HEK293 (cell line): ENCODE data around the gene ASXL2.

Experiments used
- CTCF ChIA-PET: fragments of 350-600 bp; formaldehyde crosslinking; extraction: SDS; loops from one replicate; lab custom pipeline; 2021; ENCODE audit warnings: antibody characterized with exemption; lab: Yijun Ruan, JAX
- POLR2A ChIA-PET: fragments of 300-600 bp; formaldehyde crosslinking; extraction: SDS; loops from one replicate; lab custom pipeline; 2020; ENCODE audit warnings: antibody characterized with exemption, inconsistent platforms; lab: Yijun Ruan, JAX
- H3K27ac ChIP-seq: fragments of 200-500 bp; sonication (Bioruptor generic); 2 replicates; pipeline ENCODE4 v1.5.1; 2014; ENCODE audit warnings: low read depth, low read length, control low read depth, inconsistent platforms; ENCODE audit errors: extremely low read depth
- H3K36me3 ChIP-seq, 2 experiments: fragments of 200-500 bp in 1 of 2; sonication (Bioruptor generic) in 1 of 2; 1 replicate in 1 of 2; 2 replicates in 1 of 2; pipeline ENCODE4 v1.5.1; 2014 to 2017; ENCODE audit warnings: inconsistent platforms in 2 of 2, low read length in 2 of 2; ENCODE audit not compliant: control insufficient read depth in 2 of 2, insufficient read depth in 1 of 2
- H3K4me1 ChIP-seq: fragments of 200-500 bp; sonication (Bioruptor generic); 2 replicates; pipeline ENCODE4 v1.5.1; 2014; ENCODE audit warnings: mild to moderate bottlenecking, low read length, inconsistent platforms; ENCODE audit not compliant: control insufficient read depth, insufficient read depth
- H3K4me3 ChIP-seq: 2 replicates; pipeline ENCODE4 v1.5.1; 2011; ENCODE audit warnings: low read depth, mild to moderate bottlenecking, control low read depth, low read length, moderate library complexity
- H3K9me3 ChIP-seq: fragments of 200-500 bp; sonication (Bioruptor generic); 2 replicates; pipeline ENCODE4 v1.5.1; 2014; ENCODE audit warnings: low read depth, low read length, inconsistent platforms; ENCODE audit not compliant: control insufficient read depth, insufficient read depth
- KLF8 ChIP-seq: fragments of 450-650 bp; formaldehyde crosslinking; IDR thresholded peaks from 2 replicates; pipeline ENCODE4 v1.5.1; 2016; ENCODE audit warnings: missing biosample characterization, missing genetic modification characterization
- KLF9 ChIP-seq: fragments of 450-650 bp; formaldehyde crosslinking; IDR thresholded peaks from 2 replicates; pipeline ENCODE4 v1.5.1; 2016; ENCODE audit warnings: missing biosample characterization, missing genetic modification characterization, low read depth
- RBAK ChIP-seq: fragments of 450-650 bp; formaldehyde crosslinking; IDR thresholded peaks from 2 replicates; pipeline ENCODE4 v1.5.1; 2016; ENCODE audit warnings: missing biosample characterization, missing genetic modification characterization
- SALL2 ChIP-seq: fragments of 450-650 bp; formaldehyde crosslinking; IDR thresholded peaks from 2 replicates; pipeline ENCODE4 v1.5.0; 2017; ENCODE audit warnings: missing biosample characterization, mild to moderate bottlenecking, missing genetic modification characterization, borderline replicate concordance
- ZBTB7A ChIP-seq: fragments of 450-650 bp; formaldehyde crosslinking; IDR thresholded peaks from 2 replicates; pipeline ENCODE4 v1.5.1; 2016; ENCODE audit warnings: low read depth, missing biosample characterization, missing genetic modification characterization
- ZFHX2 ChIP-seq: fragments of 450-650 bp; formaldehyde crosslinking; conservative IDR thresholded peaks from 2 replicates; pipeline ENCODE4 v1.5.1; 2016; ENCODE audit warnings: missing biosample characterization, missing genetic modification characterization
- ZNF112 ChIP-seq: fragments of 450-650 bp; formaldehyde crosslinking; IDR thresholded peaks from 2 replicates; pipeline ENCODE4 v1.5.0; 2017; ENCODE audit warnings: missing biosample characterization, missing genetic modification characterization
- ZNF266 ChIP-seq: fragments of 450-650 bp; formaldehyde crosslinking; IDR thresholded peaks from 2 replicates; pipeline ENCODE4 v1.5.1; 2016; ENCODE audit warnings: missing biosample characterization, missing genetic modification characterization, low read depth
- ZNF350 ChIP-seq: fragments of 450-650 bp; formaldehyde crosslinking; IDR thresholded peaks from 2 replicates; pipeline ENCODE4 v1.5.0; 2017; ENCODE audit warnings: missing biosample characterization, mild to moderate bottlenecking, missing genetic modification characterization
- ZNF394 ChIP-seq: fragments of 450-650 bp; formaldehyde crosslinking; IDR thresholded peaks from 2 replicates; pipeline ENCODE4 v1.5.1; 2016; ENCODE audit warnings: missing biosample characterization, missing genetic modification characterization, mild to moderate bottlenecking, moderate library complexity, borderline replicate concordance
- ZNF398 ChIP-seq: fragments of 450-650 bp; formaldehyde crosslinking; IDR thresholded peaks from 2 replicates; pipeline ENCODE4 v1.5.1; 2017; ENCODE audit warnings: missing biosample characterization, missing genetic modification characterization
- ZNF521 ChIP-seq: fragments of 450-650 bp; formaldehyde crosslinking; IDR thresholded peaks from 2 replicates; pipeline ENCODE4 v1.5.1; 2017; ENCODE audit warnings: missing biosample characterization, mild to moderate bottlenecking, missing genetic modification characterization
- ZNF529 ChIP-seq: fragments of 450-650 bp; formaldehyde crosslinking; IDR thresholded peaks from 2 replicates; pipeline ENCODE4 v1.5.1; 2017; ENCODE audit warnings: missing genetic modification characterization, missing biosample characterization; ENCODE audit not compliant: insufficient replicate concordance
- ZNF530 ChIP-seq: fragments of 450-650 bp; formaldehyde crosslinking; IDR thresholded peaks from 2 replicates; pipeline ENCODE4 v1.5.1; 2016; ENCODE audit warnings: low read depth, missing biosample characterization, missing genetic modification characterization
- ZNF555 ChIP-seq: fragments of 450-650 bp; formaldehyde crosslinking; conservative IDR thresholded peaks from 2 replicates; pipeline ENCODE4 v1.5.1; 2017; ENCODE audit warnings: missing biosample characterization, mild to moderate bottlenecking, missing genetic modification characterization, inconsistent platforms
- ZNF658 ChIP-seq: fragments of 450-650 bp; formaldehyde crosslinking; IDR thresholded peaks from 2 replicates; pipeline ENCODE4; 2016; ENCODE audit warnings: missing biosample characterization, missing genetic modification characterization
- ZNF660 ChIP-seq: fragments of 450-650 bp; IDR thresholded peaks from 2 replicates; pipeline ENCODE4 v1.5.1; 2018; ENCODE audit warnings: missing biosample characterization, mild to moderate bottlenecking, missing genetic modification characterization
- ZNF664 ChIP-seq: fragments of 450-650 bp; formaldehyde crosslinking; IDR thresholded peaks from 2 replicates; pipeline ENCODE4 v1.5.1; 2016; ENCODE audit warnings: missing biosample characterization, missing genetic modification characterization
- ZNF76 ChIP-seq: fragments of 450-650 bp; formaldehyde crosslinking; IDR thresholded peaks from 2 replicates; pipeline ENCODE4; 2016; ENCODE audit warnings: low read depth, missing biosample characterization, missing genetic modification characterization, borderline replicate concordance
- ZNF777 ChIP-seq: fragments of 450-650 bp; formaldehyde crosslinking; IDR thresholded peaks from 2 replicates; pipeline ENCODE4 v1.5.1; 2017; ENCODE audit warnings: missing biosample characterization, missing genetic modification characterization, borderline replicate concordance
- ZNF785 ChIP-seq: fragments of 450-650 bp; formaldehyde crosslinking; IDR thresholded peaks from 2 replicates; pipeline ENCODE4 v1.5.1; 2016; ENCODE audit warnings: missing biosample characterization, missing genetic modification characterization
- TF ChIP-seq, protein P1 (sequence below): fragments of 450-650 bp; formaldehyde crosslinking; IDR thresholded peaks from 2 replicates; pipeline ENCODE4 v1.5.1; 2016; ENCODE audit warnings: missing biosample characterization, missing genetic modification characterization, borderline replicate concordance

Gene ASXL2

GRCh38 chr2:25760297-25760696, 118.0 kb downstream of the ASXL2 start:
- H3K4me1 ChIP-seq: no peaks in the 10 kb centered on the region
- H3K4me3 ChIP-seq: no peak overlapping the region
- H3K9me3 ChIP-seq: no peaks in the 10 kb centered on the region
- CTCF ChIA-PET: no interaction called here
- POLR2A ChIA-PET: no interaction called here
- peaks cover 14% of the 10 kb centered on the region in 2 experiments for H3K36me3 ChIP-seq
- no peak overlapping the region for H3K27ac ChIP-seq
- TF ChIP-seq ZFHX2 (tag by site-specific recombination) (no peak), ZNF660 (no peak), ZNF530 (no peak), KLF8 (tag by site-specific recombination) (no peak), ZNF394 (tag by site-specific recombination) (no peak), ZNF777 (tag by site-specific recombination) (no peak), RBAK (tag by site-specific recombination) (no peak), ZNF266 (tag by site-specific recombination) (no peak), ZNF76 (tag by site-specific recombination) (no peak), ZNF658 (tag by site-specific recombination) (no peak), ZNF555 (tag by site-specific recombination) (no peak)

- no peak overlapping the region for H3K4me3 ChIP-seq
- no peaks in the 10 kb centered on the region for H3K4me1 ChIP-seq
- H3K27ac ChIP-seq: no peak overlapping the region
- ChIA-PET CTCF (interaction anchor here (0.6 kb wide), 1 partner anchor 1890 kb away, joined by 3 read pairs; no protein-coding TSS in a partner anchor), POLR2A (no interaction called here)
- no peak for TF ChIP-seq ZNF664
- no peak for TF ChIP-seq ZBTB7A
- TF ChIP-seq KLF9 (tag by site-specific recombination): no peak
- no peak for TF ChIP-seq ZNF350 (tag by site-specific recombination)
- TF ChIP-seq ZNF112 (tag by site-specific recombination): no peak
- no peak for TF ChIP-seq ZNF521 (tag by site-specific recombination)
- TF ChIP-seq, protein P1, sequence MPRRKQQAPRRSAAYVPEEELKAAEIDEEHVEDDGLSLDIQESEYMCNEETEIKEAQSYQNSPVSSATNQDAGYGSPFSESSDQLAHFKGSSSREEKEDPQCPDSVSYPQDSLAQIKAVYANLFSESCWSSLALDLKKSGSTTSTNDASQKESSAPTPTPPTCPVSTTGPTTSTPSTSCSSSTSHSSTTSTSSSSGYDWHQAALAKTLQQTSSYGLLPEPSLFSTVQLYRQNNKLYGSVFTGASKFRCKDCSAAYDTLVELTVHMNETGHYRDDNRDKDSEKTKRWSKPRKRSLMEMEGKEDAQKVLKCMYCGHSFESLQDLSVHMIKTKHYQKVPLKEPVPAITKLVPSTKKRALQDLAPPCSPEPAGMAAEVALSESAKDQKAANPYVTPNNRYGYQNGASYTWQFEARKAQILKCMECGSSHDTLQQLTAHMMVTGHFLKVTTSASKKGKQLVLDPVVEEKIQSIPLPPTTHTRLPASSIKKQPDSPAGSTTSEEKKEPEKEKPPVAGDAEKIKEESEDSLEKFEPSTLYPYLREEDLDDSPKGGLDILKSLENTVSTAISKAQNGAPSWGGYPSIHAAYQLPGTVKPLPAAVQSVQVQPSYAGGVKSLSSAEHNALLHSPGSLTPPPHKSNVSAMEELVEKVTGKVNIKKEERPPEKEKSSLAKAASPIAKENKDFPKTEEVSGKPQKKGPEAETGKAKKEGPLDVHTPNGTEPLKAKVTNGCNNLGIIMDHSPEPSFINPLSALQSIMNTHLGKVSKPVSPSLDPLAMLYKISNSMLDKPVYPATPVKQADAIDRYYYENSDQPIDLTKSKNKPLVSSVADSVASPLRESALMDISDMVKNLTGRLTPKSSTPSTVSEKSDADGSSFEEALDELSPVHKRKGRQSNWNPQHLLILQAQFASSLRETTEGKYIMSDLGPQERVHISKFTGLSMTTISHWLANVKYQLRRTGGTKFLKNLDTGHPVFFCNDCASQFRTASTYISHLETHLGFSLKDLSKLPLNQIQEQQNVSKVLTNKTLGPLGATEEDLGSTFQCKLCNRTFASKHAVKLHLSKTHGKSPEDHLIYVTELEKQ (tag by site-specific recombination): no peak
- TF ChIP-seq, all 188 proteins: peak for 0
- H3K36me3 ChIP-seq: peaks cover 16 to 31% of the 10 kb centered on the region in 2 experiments
- no peaks in the 10 kb centered on the region for H3K9me3 ChIP-seq
Observed at GRCh38 chr2:25758348-25758747, 119.9 kb downstream of the ASXL2 start.

DNA sequence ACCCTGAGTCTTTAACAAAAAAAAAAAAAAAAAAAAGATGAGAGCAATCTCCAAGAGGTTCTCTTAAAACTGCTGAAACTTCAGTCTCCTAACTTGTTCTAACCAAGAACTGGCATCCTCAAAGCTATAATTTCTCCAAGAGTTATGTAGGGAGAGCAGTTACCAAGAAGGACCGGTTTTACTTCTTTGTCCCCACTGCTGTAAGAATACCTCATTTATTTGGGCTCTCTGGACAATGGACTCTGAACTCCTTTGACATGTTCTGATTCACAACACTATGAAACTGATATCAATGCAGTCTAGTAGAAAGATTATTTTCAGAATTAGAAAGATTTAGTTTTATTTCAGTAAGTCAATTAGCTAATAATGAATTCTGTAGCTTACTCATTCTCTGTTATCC, 120.4 kb downstream of the ASXL2 start:
- Histone ChIP-seq H3K4me1 (no peaks in the 10 kb centered on the region), H3K9me3 (no peaks in the 10 kb centered on the region), H3K36me3 (peaks cover 12 to 34% of the 10 kb centered on the region in 2 experiments), H3K4me3 (no peak overlapping the region), H3K27ac (no peak overlapping the region)
- POLR2A ChIA-PET: no interaction called here
- TF ChIP-seq, protein P1 (tag by site-specific recombination): no peak
- no peak for TF ChIP-seq ZNF785 (tag by site-specific recombination)
- TF ChIP-seq SALL2 (tag by site-specific recombination): no peak
- TF ChIP-seq ZNF398: no peak
- no peak for TF ChIP-seq ZNF529 (tag by site-specific recombination)
- CTCF ChIA-PET: interaction anchor here (0.6 kb wide), 1 partner anchor 1889 kb away, joined by 3 read pairs; no protein-coding TSS in a partner anchor
